Thyroid gland (tissue), 4 donors: Measurements from ENCODE around the gene PTP4A1. TPM values are rescaled to one million over a fixed set of nuclear protein-coding genes. Genes with fewer than 3 reads are reported as not detected.

Source experiments
- DNase-seq, 2 donors: peaks; one replicate each; pipeline ENCODE4 v3.0.0-alpha.2; 2019
- H3K27ac ChIP-seq, 3 donors: fragments of 200-600 bp; sonication (generic); 1 replicate in 2 of 3; 2 replicates in 1 of 3; pipeline ENCODE4 v1.5.1; 2016 to 2019; ENCODE audit warnings: mild to moderate bottlenecking in 1 of 3, moderate library complexity in 1 of 3
- H3K27me3 ChIP-seq: fragments of 200-600 bp; sonication (generic); one replicate; pipeline ENCODE4 v1.5.1; 2019
- H3K36me3 ChIP-seq, 2 donors: fragments of 200-600 bp; sonication (generic); one replicate each; pipeline ENCODE4 v1.5.1; 2016 to 2019
- H3K4me1 ChIP-seq, 2 donors: fragments of 200-600 bp; sonication (generic); one replicate each; pipeline ENCODE4 v1.5.1; 2017 to 2019
- H3K4me3 ChIP-seq, 3 donors: fragments of 200-600 bp; sonication (generic); replicated peaks in 1 of 3; 1 replicate in 2 of 3; 2 replicates in 1 of 3; pipeline ENCODE4 v1.5.1; 2016; ENCODE audit warnings: mild to moderate bottlenecking in 1 of 3
- H3K9me3 ChIP-seq: fragments of 200-600 bp; sonication (generic); one replicate; pipeline ENCODE4 v1.5.1; 2017
- POLR2A ChIP-seq, 2 donors: fragments of 450-650 bp; IDR thresholded peaks; one replicate each; pipeline ENCODE4 v1.6.1; 2017; ENCODE audit warnings: antibody characterized with exemption in 2 of 2, mild to moderate bottlenecking in 2 of 2, moderate library complexity in 1 of 2
- WGBS, 2 donors: methylation state at CpG; one replicate each; pipeline ENCODE4 v1.1.5; 2017; 5-methylcytosine and 5-hydroxymethylcytosine counted together
- intact Hi-C: fragments of 100-400 bp; cut with DNase I; formaldehyde crosslinking; loops from one replicate; pipeline ENCODE4 v1.15.1; 2023
- total RNA-seq, 4 donors: library from RNA; depleted of rRNA; stranded (reverse); fragments of >200 nt; gene quantifications; one replicate each; pipeline ENCODE4 v1.2.3, GENCODE V29; 2016
- TF ChIP-seq, protein P1 (sequence below), 6 experiments: fragments of 200-600 bp in 3 of 6; fragments of 450-650 bp in 3 of 6; sonication (generic) in 3 of 6; IDR thresholded peaks; one replicate each; pipeline ENCODE4 v1.5.1; 2016 to 2019; ENCODE audit warnings: antibody characterized with exemption in 6 of 6, mild to moderate bottlenecking in 2 of 6, inconsistent platforms in 1 of 6, moderate library complexity in 1 of 6

The PTP4A1 gene
- total RNA-seq, 4 donors from 2014 or later: 28.3 to 56.8 (median 33.2) TPM

DNA sequence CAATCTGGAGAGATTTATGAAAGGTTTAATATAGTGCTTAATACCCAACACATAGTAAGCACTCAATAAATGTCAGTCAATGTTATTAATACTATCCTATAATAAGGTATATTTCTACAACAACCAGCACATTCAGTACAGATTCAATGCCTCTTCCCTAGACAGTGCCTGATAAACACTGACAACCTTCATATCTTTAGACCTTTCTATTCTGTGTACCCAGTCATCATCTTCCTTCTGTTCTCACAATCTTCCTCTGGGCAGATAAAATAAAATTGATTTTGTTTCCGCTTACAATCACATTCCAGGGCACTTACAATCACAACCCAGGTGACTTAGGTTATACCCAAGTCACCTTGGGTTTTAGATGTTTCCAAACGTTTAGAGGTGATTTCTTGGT lies 11.0 kb upstream of the PTP4A1 start:
- TF ChIP-seq, protein P1, sequence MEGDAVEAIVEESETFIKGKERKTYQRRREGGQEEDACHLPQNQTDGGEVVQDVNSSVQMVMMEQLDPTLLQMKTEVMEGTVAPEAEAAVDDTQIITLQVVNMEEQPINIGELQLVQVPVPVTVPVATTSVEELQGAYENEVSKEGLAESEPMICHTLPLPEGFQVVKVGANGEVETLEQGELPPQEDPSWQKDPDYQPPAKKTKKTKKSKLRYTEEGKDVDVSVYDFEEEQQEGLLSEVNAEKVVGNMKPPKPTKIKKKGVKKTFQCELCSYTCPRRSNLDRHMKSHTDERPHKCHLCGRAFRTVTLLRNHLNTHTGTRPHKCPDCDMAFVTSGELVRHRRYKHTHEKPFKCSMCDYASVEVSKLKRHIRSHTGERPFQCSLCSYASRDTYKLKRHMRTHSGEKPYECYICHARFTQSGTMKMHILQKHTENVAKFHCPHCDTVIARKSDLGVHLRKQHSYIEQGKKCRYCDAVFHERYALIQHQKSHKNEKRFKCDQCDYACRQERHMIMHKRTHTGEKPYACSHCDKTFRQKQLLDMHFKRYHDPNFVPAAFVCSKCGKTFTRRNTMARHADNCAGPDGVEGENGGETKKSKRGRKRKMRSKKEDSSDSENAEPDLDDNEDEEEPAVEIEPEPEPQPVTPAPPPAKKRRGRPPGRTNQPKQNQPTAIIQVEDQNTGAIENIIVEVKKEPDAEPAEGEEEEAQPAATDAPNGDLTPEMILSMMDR (IDR thresholded peaks at IDR 0.05): no peak
- no peak for TF ChIP-seq POLR2A (IDR thresholded peaks at IDR 0.05)
- Histone ChIP-seq H3K27ac (no peak overlapping the region), H3K4me3 (no peak overlapping the region), H3K36me3 (no peaks in the 10 kb centered on the region), H3K4me1 (no peaks in the 10 kb centered on the region), H3K27me3 (no peaks in the 10 kb centered on the region), H3K9me3 (no peaks in the 10 kb centered on the region)
- DNase-seq: no peak
- 70 to 75% methylated on average over 2 of the region's 2 CpGs for WGBS, 2 donors
- intact Hi-C loops: no loop called here

GRCh38 chr6:63563235-63563634 lies 9.0 kb upstream of the PTP4A1 start:
- intact Hi-C loops: no loop called here
- no peak overlapping the region for H3K27ac ChIP-seq
- no peak overlapping the region for H3K4me3 ChIP-seq
- WGBS, 2 donors: 85 to 95% methylated on average over 1 of the region's 1 CpG
- no peaks in the 10 kb centered on the region for H3K36me3 ChIP-seq
- no peaks in the 10 kb centered on the region for H3K27me3 ChIP-seq
- no peaks in the 10 kb centered on the region for H3K9me3 ChIP-seq
- peaks cover 9 to 11% of the 10 kb centered on the region in 2 donors for H3K4me1 ChIP-seq
- TF ChIP-seq, protein P1 (IDR thresholded peaks at IDR 0.05): no peak
- no peak for TF ChIP-seq POLR2A (IDR thresholded peaks at IDR 0.05)
- no peak for DNase-seq

GRCh38 chr6:63565058-63565726 lies 7.1 kb upstream of the PTP4A1 start:
- Histone ChIP-seq H3K4me1 (peaks cover 9 to 17% of the 10 kb centered on the region in 2 donors), H3K4me3 (no peak overlapping the region), H3K27me3 (no peaks in the 10 kb centered on the region), H3K27ac (no peak overlapping the region), H3K36me3 (no peaks in the 10 kb centered on the region), H3K9me3 (no peaks in the 10 kb centered on the region)
- WGBS, 2 donors: 94 to 95% methylated on average over 4 of the region's 4 CpGs
- intact Hi-C loops: no loop called here
- DNase-seq: no peak
- TF ChIP-seq, protein P1 (IDR thresholded peaks at IDR 0.05): no peak
- no peak for TF ChIP-seq POLR2A (IDR thresholded peaks at IDR 0.05)

- Histone ChIP-seq H3K27me3 (no peaks in the 10 kb centered on the region), H3K4me1 (peaks cover 9 to 17% of the 10 kb centered on the region in 2 donors), H3K27ac (peak overlapping the region in 1 of 3 donors; percentile 12), H3K4me3 (no peak overlapping the region), H3K36me3 (no peaks in the 10 kb centered on the region), H3K9me3 (no peaks in the 10 kb centered on the region)
- no peak for DNase-seq
- intact Hi-C loops: no loop called here
- TF ChIP-seq, protein P1 (IDR thresholded peaks at IDR 0.05): no peak
- no peak for TF ChIP-seq POLR2A (IDR thresholded peaks at IDR 0.05)
- WGBS, 2 donors: 70 to 80% methylated on average over 4 of the region's 4 CpGs
These were observed 6.3 kb upstream of the PTP4A1 start for GRCh38 chr6:63565727-63566596.

DNA sequence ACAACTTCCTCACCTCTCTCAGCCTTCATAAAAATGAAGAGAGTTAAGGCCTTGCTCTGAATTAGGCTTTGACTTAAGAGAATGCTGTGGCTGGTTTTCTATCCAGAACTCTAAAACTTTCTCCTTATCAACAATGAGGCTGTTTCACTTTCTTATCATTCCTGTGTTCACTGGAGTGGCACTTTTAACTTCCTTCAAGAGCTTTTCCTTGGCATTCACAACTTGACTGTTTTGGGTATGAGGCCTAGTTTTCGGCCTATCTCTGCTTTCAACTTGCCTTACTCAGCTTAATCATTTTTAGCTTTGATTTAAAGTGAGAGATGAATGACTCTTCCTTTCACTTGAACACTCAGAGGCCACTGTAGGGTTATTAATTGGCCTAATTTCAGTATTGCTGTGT lies 4.3 kb upstream of the PTP4A1 start:
- TF ChIP-seq, protein P1 (IDR thresholded peaks at IDR 0.05): no peak
- no peak for TF ChIP-seq POLR2A (IDR thresholded peaks at IDR 0.05)
- Histone ChIP-seq H3K27ac (peak overlapping the region; percentile 81 to 100 (median 82)), H3K9me3 (no peaks in the 10 kb centered on the region), H3K36me3 (no peaks in the 10 kb centered on the region), H3K4me1 (peaks cover 9 to 17% of the 10 kb centered on the region in 2 donors), H3K27me3 (no peaks in the 10 kb centered on the region), H3K4me3 (no peak overlapping the region)
- 27 to 33% methylated on average over 1 of the region's 1 CpG for WGBS, 2 donors
- intact Hi-C loops: no loop called here
- DNase-seq: no peak
